Kidney (tissue), 14 donors: ENCODE measurements around the gene CPS1. TPM values are rescaled to one million over a fixed set of nuclear protein-coding genes. Genes with fewer than 3 reads are reported as not detected.

Experiments
- DNase-seq, 5 donors: peaks; one replicate each; pipeline ENCODE4 v3.0.0-alpha.2; 2013 to 2020
- FAIRE-seq: peaks from 2 replicates; lab custom pipeline; 2012; peaks lifted over from hg19 to GRCh38; lab: Jason Lieb, UNC
- H3K27ac ChIP-seq, 2 donors: one replicate each; pipeline ENCODE4 v1.7.0; 2013; ENCODE audit warnings: low read depth in 2 of 2, low read length in 2 of 2, inconsistent platforms in 1 of 2
- H3K27me3 ChIP-seq: one replicate; pipeline ENCODE4 v1.7.1; 2013; ENCODE audit warnings: low read length, inconsistent platforms; ENCODE audit not compliant: control insufficient read depth, insufficient read depth
- H3K36me3 ChIP-seq, 3 donors: one replicate each; pipeline versions ENCODE4 v1.7.0 to v1.7.1; 2013; ENCODE audit warnings: low read length in 3 of 3, control low read depth in 1 of 3, inconsistent platforms in 1 of 3; ENCODE audit not compliant: insufficient read depth in 3 of 3, control insufficient read depth in 2 of 3
- H3K4me1 ChIP-seq, 3 donors: one replicate each; pipeline versions ENCODE4 v1.7.0 to v1.7.1; 2013; ENCODE audit warnings: low read length in 3 of 3, inconsistent platforms in 1 of 3, low read depth in 1 of 3; ENCODE audit not compliant: control insufficient read depth in 2 of 3, insufficient read depth in 2 of 3
- H3K4me3 ChIP-seq, 3 donors: one replicate each; pipeline versions ENCODE4 v1.7.0 to v1.8.1; 2013; ENCODE audit warnings: low read length in 3 of 3, control low read depth in 1 of 3, inconsistent platforms in 1 of 3
- H3K9ac ChIP-seq, 3 donors: one replicate each; pipeline versions ENCODE4 v1.7.0 to v1.7.1; 2013; ENCODE audit warnings: low read length in 3 of 3, control low read depth in 1 of 3, inconsistent platforms in 1 of 3
- H3K9me3 ChIP-seq, 3 donors: one replicate each; pipeline versions ENCODE4 v1.7.0 to v1.7.1; 2013; ENCODE audit warnings: low read length in 3 of 3, control low read depth in 1 of 3, inconsistent platforms in 1 of 3; ENCODE audit not compliant: control insufficient read depth in 2 of 3, insufficient read depth in 1 of 3
- CTCF ChIP-seq: IDR thresholded peaks from 3 replicates; pipeline ENCODE4 v1.5.1; 2012; ENCODE audit warnings: mild to moderate bottlenecking, moderate library complexity, borderline replicate concordance; ENCODE audit not compliant: insufficient read depth; ENCODE audit errors: extremely low read depth
- intact Hi-C: fragments of 100-400 bp; cut with DNase I; formaldehyde crosslinking; loops from one replicate; pipeline ENCODE4 v1.11.1; 2022
- polyA plus RNA-seq: library from polyadenylated mRNA; stranded (reverse); fragments of 350-450 nt; fragmentation: Illumina TruSeq; extraction: RNeasy Lipid Tissue Mini Kit (QIAGEN cat#74804); gene quantifications from one replicate; pipeline ENCODE4 v1.2.3, GENCODE V29; 2014; ENCODE audit warnings: low read depth, low replicate concordance; ENCODE audit not compliant: insufficient read depth
- total RNA-seq: library from RNA; stranded (reverse); fragmentation: NEBNext Ultra II Directional; extraction: Animal tissue kit (Norgen Biotek cat#: 25700); gene quantifications from one replicate; pipeline ENCODE4 v1.2.1, GENCODE V29; 2021
- donor health status: control.
- donor health status: control.
- donor health status: control.
- donor health status: control.
- donor health status: control.
- donor health status: DM: yes; HTN: yes; CAD: no.
- donor health status: Normal renal cell carcinoma (clear cell type).

Gene CPS1
- total and polyA plus RNA-seq, 2 donors from 2014 or later = 6.7 TPM

DNA sequence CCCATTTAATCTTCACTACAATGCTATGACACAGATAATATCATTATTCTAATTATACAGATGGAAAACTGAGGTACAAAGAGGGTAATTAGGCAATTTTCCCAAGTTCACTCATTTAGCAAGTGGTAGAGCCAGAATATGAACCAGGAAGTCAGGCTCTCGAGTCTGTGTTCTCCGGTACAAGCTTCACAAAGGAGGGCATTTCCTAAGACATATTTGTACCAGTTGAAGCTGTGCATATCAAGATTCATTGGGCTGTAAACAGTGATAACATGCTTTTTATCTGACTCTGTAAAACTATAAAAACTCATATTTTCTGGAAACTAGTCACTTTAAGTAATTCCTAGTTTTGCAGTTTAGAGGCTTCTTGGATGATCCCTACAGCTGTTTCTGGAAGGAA lies 23.0 kb upstream of the CPS1 start:
- intact Hi-C loops = no loop called here
- TF ChIP-seq CTCF = no peak
- no peaks in the 10 kb centered on the region for H3K9me3 ChIP-seq
- FAIRE-seq (no peak), DNase-seq (no peak)
- H3K36me3 ChIP-seq = no peaks in the 10 kb centered on the region
- H3K27me3 ChIP-seq = no peaks in the 10 kb centered on the region
- H3K9ac ChIP-seq = no peak overlapping the region
- no peak overlapping the region for H3K27ac ChIP-seq
- H3K4me1 ChIP-seq = peaks cover 0 to 19% (median 0%) of the 10 kb centered on the region in 3 donors
- no peak overlapping the region for H3K4me3 ChIP-seq

- H3K36me3 ChIP-seq = no peaks in the 10 kb centered on the region
- peaks cover 0 to 22% (median 4%) of the 10 kb centered on the region in 3 donors for H3K4me1 ChIP-seq
- DNase-seq (no peak), FAIRE-seq (no peak)
- TF ChIP-seq CTCF = no peak
- no peaks in the 10 kb centered on the region for H3K27me3 ChIP-seq
- no peak overlapping the region for H3K4me3 ChIP-seq
- H3K9ac ChIP-seq = no peak overlapping the region
- no peak overlapping the region for H3K27ac ChIP-seq
- no peaks in the 10 kb centered on the region for H3K9me3 ChIP-seq
- intact Hi-C loops = no loop called here
These were observed 21.5 kb upstream of the CPS1 start for GRCh38 chr2:210534879-210535278.

- FAIRE-seq (no peak), DNase-seq (no peak)
- H3K9ac ChIP-seq = no peak overlapping the region
- H3K4me1 ChIP-seq = peaks cover 0 to 15% (median 4%) of the 10 kb centered on the region in 3 donors
- H3K27me3 ChIP-seq = no peaks in the 10 kb centered on the region
- H3K4me3 ChIP-seq = no peak overlapping the region
- H3K9me3 ChIP-seq = no peaks in the 10 kb centered on the region
- H3K36me3 ChIP-seq = no peaks in the 10 kb centered on the region
- intact Hi-C loops = no loop called here
- no peak for TF ChIP-seq CTCF
- no peak overlapping the region for H3K27ac ChIP-seq
These were observed 19.3 kb upstream of the CPS1 start for GRCh38 chr2:210536973-210537650.
